HepG2 (cell line): ENCODE results near the gene RGP1. TPM values are rescaled to one million over a fixed set of nuclear protein-coding genes. Genes with fewer than 3 reads are reported as not detected.

Source experiments
- ATAC-seq: fragments of 200-7000 bp; cut with Tn5 transposase; 3 replicates; pipeline ENCODE4 v1.9.1; 2020; ENCODE audit warnings: mild to moderate bottlenecking, moderate library complexity
- BruUV-seq: library from RNA; stranded (reverse); fragments of 400-500 nt; replicated peaks from 2 replicates; lab custom pipeline; 2021; lab: Mats Ljungman, UMichigan
- CTCF ChIA-PET: fragments of 300-600 bp; formaldehyde crosslinking; extraction: SDS; loops from one replicate; lab custom pipeline; 2021; ENCODE audit warnings: low total read pairs, inconsistent platforms, low intra/inter-chr PET ratio; lab: Yijun Ruan, JAX
- POLR2A ChIA-PET: fragments of 350-600 bp; sonication (Branson Sonifier 250); formaldehyde crosslinking; loops from one replicate; lab custom pipeline; 2020; ENCODE audit warnings: antibody characterized with exemption, inconsistent platforms; lab: Yijun Ruan, JAX
- DNase-seq: peaks from one replicate; pipeline ENCODE4 v3.0.0-alpha.2; 2015; ENCODE audit warnings: low spot score
- FAIRE-seq: peaks from 3 replicates; lab custom pipeline; 2011; peaks lifted over from hg19 to GRCh38; lab: Jason Lieb, UNC
- H2AFZ ChIP-seq: one replicate; pipeline ENCODE4 v1.6.1; 2011; ENCODE audit warnings: low read length, inconsistent platforms
- H3K27ac ChIP-seq: fragments of 300-600 bp; 3 replicates; pipeline ENCODE4 v1.8.0; 2011; ENCODE audit warnings: mixed run types, mild to moderate bottlenecking, mixed read lengths, low read length, inconsistent platforms; ENCODE audit not compliant: insufficient read depth; ENCODE audit errors: extremely low read length
- H3K27me3 ChIP-seq, 2 experiments: fragments of 200-600 bp in 1 of 2; 2 replicates in 1 of 2; 3 replicates in 1 of 2; pipeline versions ENCODE4 v1.6.0 to v1.8.0; 2011; ENCODE audit warnings: low read length in 2 of 2, mild to moderate bottlenecking in 2 of 2, moderate library complexity in 2 of 2, inconsistent platforms in 1 of 2; ENCODE audit not compliant: insufficient read depth in 2 of 2, control insufficient read depth in 1 of 2
- H3K36me3 ChIP-seq, 2 experiments: fragments of 200-600 bp in 1 of 2; replicated peaks in 1 of 2; 2 replicates in 1 of 2; 3 replicates in 1 of 2; pipeline versions ENCODE4 v1.5.1 to v1.8.0; 2011; ENCODE audit warnings: low read length in 2 of 2, inconsistent platforms in 1 of 2; ENCODE audit not compliant: insufficient read depth in 2 of 2, control insufficient read depth in 1 of 2
- H3K4me1 ChIP-seq: 2 replicates; pipeline ENCODE4 v1.5.1; 2012; ENCODE audit warnings: low read length, inconsistent platforms; ENCODE audit not compliant: insufficient read depth
- H3K4me2 ChIP-seq: 2 replicates; pipeline ENCODE4 v1.6.0; 2011; ENCODE audit warnings: low read depth, low read length, inconsistent platforms
- H3K4me3 ChIP-seq, 3 experiments: fragments of 200-600 bp in 1 of 3; sonication (generic), shearing (Covaris generic) in 1 of 3; replicated peaks in 1 of 3; 2 replicates each; pipeline ENCODE4 v1.5.1; 2011 to 2016; ENCODE audit warnings: low read length in 3 of 3, inconsistent platforms in 2 of 3, low read depth in 2 of 3, mild to moderate bottlenecking in 2 of 3, control low read depth in 1 of 3, mixed read lengths in 1 of 3; ENCODE audit not compliant: insufficient read depth in 1 of 3
- H3K79me2 ChIP-seq: one replicate; pipeline ENCODE4 v1.6.1; 2011; ENCODE audit warnings: low read length, inconsistent platforms; ENCODE audit not compliant: insufficient read depth
- H3K9ac ChIP-seq: 2 replicates; pipeline ENCODE4 v1.6.0; 2011; ENCODE audit warnings: mild to moderate bottlenecking, low read depth, low read length, inconsistent platforms; ENCODE audit not compliant: insufficient read depth
- H3K9me3 ChIP-seq: 2 replicates; pipeline ENCODE4 v1.5.1; 2012; ENCODE audit warnings: mild to moderate bottlenecking, low read length
- H4K20me1 ChIP-seq: 2 replicates; pipeline ENCODE4 v1.6.0; 2011; ENCODE audit warnings: inconsistent platforms, mild to moderate bottlenecking, low read length, moderate library complexity; ENCODE audit not compliant: insufficient read depth
- ARNT ChIP-seq: fragments of 450-650 bp; IDR thresholded peaks from 2 replicates; pipeline ENCODE4 v1.6.1; 2017
- EED ChIP-seq: sonication (generic); formaldehyde crosslinking; IDR thresholded peaks from 2 replicates; pipeline ENCODE4 v1.5.0; 2020; ENCODE audit warnings: mild to moderate bottlenecking, missing genetic modification reagents
- FOXO1 ChIP-seq: sonication (generic); formaldehyde crosslinking; IDR thresholded peaks from 2 replicates; pipeline ENCODE4 v1.4.0; 2020; ENCODE audit warnings: missing genetic modification reagents
- GFI1 ChIP-seq: sonication (generic); formaldehyde crosslinking; IDR thresholded peaks from 2 replicates; pipeline ENCODE4 v1.5.0; 2020; ENCODE audit warnings: missing genetic modification reagents, mild to moderate bottlenecking, borderline replicate concordance
- KAT7 ChIP-seq: IDR thresholded peaks from 2 replicates; pipeline ENCODE4 v1.6.1; 2018; ENCODE audit warnings: borderline replicate concordance, missing compliant biosample characterization
- MAFF ChIP-seq: IDR thresholded peaks from 2 replicates; pipeline ENCODE4 v1.6.1; 2011; ENCODE audit warnings: low read depth, low read length, improper control_type of control experiment
- MAFK ChIP-seq, 2 experiments: IDR thresholded peaks in 1 of 2; conservative IDR thresholded peaks in 1 of 2; 2 replicates each; pipeline ENCODE4 v1.6.1; 2011; ENCODE audit warnings: improper control_type of control experiment in 2 of 2, low read length in 2 of 2
- MIER3 ChIP-seq: IDR thresholded peaks from 2 replicates; pipeline ENCODE4 v1.6.1; 2016; ENCODE audit warnings: missing compliant biosample characterization, borderline replicate concordance
- REPIN1 ChIP-seq: sonication (generic); formaldehyde crosslinking; IDR thresholded peaks from 2 replicates; pipeline ENCODE4 v1.8.0; 2022; ENCODE audit warnings: missing genetic modification reagents, low read depth, mild to moderate bottlenecking, borderline replicate concordance
- SPEN ChIP-seq: sonication (generic); formaldehyde crosslinking; IDR thresholded peaks from 2 replicates; pipeline ENCODE4 v1.5.1; 2020; ENCODE audit warnings: low read depth, mild to moderate bottlenecking, missing genetic modification reagents
- TBL1XR1 ChIP-seq: fragments of 150-350 bp; IDR thresholded peaks from 2 replicates; pipeline ENCODE4 v1.6.1; 2014; ENCODE audit warnings: borderline replicate concordance, low read length; ENCODE audit not compliant: partially characterized antibody
- ZFP36 ChIP-seq: fragments of 150-350 bp; IDR thresholded peaks from 2 replicates; pipeline ENCODE4 v1.6.1; 2018; ENCODE audit warnings: borderline replicate concordance, low read length, low read depth; ENCODE audit not compliant: partially characterized antibody
- ZNF83 ChIP-seq: sonication (generic); formaldehyde crosslinking; IDR thresholded peaks from 2 replicates; pipeline ENCODE4 v1.4.0; 2020; ENCODE audit warnings: missing genetic modification reagents, mild to moderate bottlenecking, borderline replicate concordance
- WGBS: methylation state at CpG from one replicate; pipeline ENCODE4 v1.1.6; 2017; ENCODE audit warnings: low lambda C conversion rate; 5-methylcytosine and 5-hydroxymethylcytosine counted together
- in situ Hi-C: cut with HindIII; loops from 2 replicates; pipeline ENCODE4 v1.10.0; 2017; ENCODE audit warnings: low pct_unique_long_range_greater_than_20kb; ENCODE audit not compliant: extremely low pct_ligation_motif_present
- intact Hi-C: fragments of 100-400 bp; cut with micrococcal nuclease; formaldehyde crosslinking; loops from one replicate; pipeline ENCODE4 v1.10.0; 2022; ENCODE audit not compliant: unreplicated experiment
- polyA plus RNA-seq, 8 experiments: library from polyadenylated mRNA; depleted of rRNA in 3 of 8; stranded (reverse) in 7 of 8; unstranded in 1 of 8; fragments of >200 nt; fragmentation: Illumina TruSeq in 4 of 8; extraction: Trizol in 4 of 8; gene quantifications; 2 replicates each; pipeline versions ENCODE4 v1.2.1 to v1.2.3, GENCODE V29; 2011 to 2016; ENCODE audit warnings: low read depth in 4 of 8, missing spikeins in 1 of 8, mixed read lengths in 1 of 8; ENCODE audit not compliant: insufficient read depth in 1 of 8
- total RNA-seq, 5 experiments: library from RNA; depleted of rRNA; stranded (reverse); fragments of >200 nt; fragmentation: Illumina TruSeq; extraction: Trizol; gene quantifications; 2 replicates each; pipeline ENCODE4 v1.2.3, GENCODE V29; 2016; ENCODE audit warnings: low read depth in 1 of 5
- TF ChIP-seq, protein P1 (sequence below): sonication (generic); formaldehyde crosslinking; IDR thresholded peaks from 2 replicates; pipeline ENCODE4 v1.5.0; 2020; ENCODE audit warnings: missing genetic modification reagents
- TF ChIP-seq, protein P2 (sequence below): sonication (generic); formaldehyde crosslinking; IDR thresholded peaks from 2 replicates; pipeline ENCODE4 v1.4.0; 2020; ENCODE audit warnings: missing genetic modification reagents
- TF ChIP-seq, protein P3 (sequence below): sonication (generic); formaldehyde crosslinking; IDR thresholded peaks from 2 replicates; pipeline ENCODE4 v1.8.1; 2022; ENCODE audit warnings: mild to moderate bottlenecking, missing genetic modification reagents

RGP1 gene
- total and polyA plus RNA-seq, 2 of the 13 experiments (the other 11 are each of a cell fraction or from before 2014, with no cell fraction given): 12.7 to 21.0 TPM

GRCh38 chr9:35767458-35767857, 18.4 kb downstream of the RGP1 start:
- intact Hi-C loops: no loop called here
- in situ Hi-C loops: no loop called here
- 93% methylated on average over 1 of the region's 1 CpG for WGBS
- TF ChIP-seq ARNT (no peak), ZFP36 (no peak), MAFK (conservative IDR thresholded peaks at IDR 0.05 in 1 of 2, IDR thresholded peaks at IDR 0.05 in 1 of 2; ENCODE audit: low read length in 2 of 2) (peak; percentile 70 to 73), FOXO1 (CRISPR knock-in tag) (no peak), MIER3 (no peak), TBL1XR1 (no peak), MAFF (peak; percentile 56; the same call in 1 of the 2 replicates), EED (CRISPR knock-in tag) (no peak), KAT7 (no peak), ZNF83 (no peak), SPEN (CRISPR knock-in tag) (no peak), GFI1 (CRISPR knock-in tag) (no peak), REPIN1 (CRISPR knock-in tag) (no peak)
- TF ChIP-seq, protein P1, sequence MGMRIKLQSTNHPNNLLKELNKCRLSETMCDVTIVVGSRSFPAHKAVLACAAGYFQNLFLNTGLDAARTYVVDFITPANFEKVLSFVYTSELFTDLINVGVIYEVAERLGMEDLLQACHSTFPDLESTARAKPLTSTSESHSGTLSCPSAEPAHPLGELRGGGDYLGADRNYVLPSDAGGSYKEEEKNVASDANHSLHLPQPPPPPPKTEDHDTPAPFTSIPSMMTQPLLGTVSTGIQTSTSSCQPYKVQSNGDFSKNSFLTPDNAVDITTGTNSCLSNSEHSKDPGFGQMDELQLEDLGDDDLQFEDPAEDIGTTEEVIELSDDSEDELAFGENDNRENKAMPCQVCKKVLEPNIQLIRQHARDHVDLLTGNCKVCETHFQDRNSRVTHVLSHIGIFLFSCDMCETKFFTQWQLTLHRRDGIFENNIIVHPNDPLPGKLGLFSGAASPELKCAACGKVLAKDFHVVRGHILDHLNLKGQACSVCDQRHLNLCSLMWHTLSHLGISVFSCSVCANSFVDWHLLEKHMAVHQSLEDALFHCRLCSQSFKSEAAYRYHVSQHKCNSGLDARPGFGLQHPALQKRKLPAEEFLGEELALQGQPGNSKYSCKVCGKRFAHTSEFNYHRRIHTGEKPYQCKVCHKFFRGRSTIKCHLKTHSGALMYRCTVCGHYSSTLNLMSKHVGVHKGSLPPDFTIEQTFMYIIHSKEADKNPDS (CRISPR knock-in tag): no peak
- TF ChIP-seq, protein P2, sequence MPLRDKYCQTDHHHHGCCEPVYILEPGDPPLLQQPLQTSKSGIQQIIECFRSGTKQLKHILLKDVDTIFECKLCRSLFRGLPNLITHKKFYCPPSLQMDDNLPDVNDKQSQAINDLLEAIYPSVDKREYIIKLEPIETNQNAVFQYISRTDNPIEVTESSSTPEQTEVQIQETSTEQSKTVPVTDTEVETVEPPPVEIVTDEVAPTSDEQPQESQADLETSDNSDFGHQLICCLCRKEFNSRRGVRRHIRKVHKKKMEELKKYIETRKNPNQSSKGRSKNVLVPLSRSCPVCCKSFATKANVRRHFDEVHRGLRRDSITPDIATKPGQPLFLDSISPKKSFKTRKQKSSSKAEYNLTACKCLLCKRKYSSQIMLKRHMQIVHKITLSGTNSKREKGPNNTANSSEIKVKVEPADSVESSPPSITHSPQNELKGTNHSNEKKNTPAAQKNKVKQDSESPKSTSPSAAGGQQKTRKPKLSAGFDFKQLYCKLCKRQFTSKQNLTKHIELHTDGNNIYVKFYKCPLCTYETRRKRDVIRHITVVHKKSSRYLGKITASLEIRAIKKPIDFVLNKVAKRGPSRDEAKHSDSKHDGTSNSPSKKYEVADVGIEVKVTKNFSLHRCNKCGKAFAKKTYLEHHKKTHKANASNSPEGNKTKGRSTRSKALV (CRISPR knock-in tag): no peak
- TF ChIP-seq, protein P3, sequence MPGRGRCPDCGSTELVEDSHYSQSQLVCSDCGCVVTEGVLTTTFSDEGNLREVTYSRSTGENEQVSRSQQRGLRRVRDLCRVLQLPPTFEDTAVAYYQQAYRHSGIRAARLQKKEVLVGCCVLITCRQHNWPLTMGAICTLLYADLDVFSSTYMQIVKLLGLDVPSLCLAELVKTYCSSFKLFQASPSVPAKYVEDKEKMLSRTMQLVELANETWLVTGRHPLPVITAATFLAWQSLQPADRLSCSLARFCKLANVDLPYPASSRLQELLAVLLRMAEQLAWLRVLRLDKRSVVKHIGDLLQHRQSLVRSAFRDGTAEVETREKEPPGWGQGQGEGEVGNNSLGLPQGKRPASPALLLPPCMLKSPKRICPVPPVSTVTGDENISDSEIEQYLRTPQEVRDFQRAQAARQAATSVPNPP (CRISPR knock-in tag): no peak

More at GRCh38 chr9:35767458-35767857, 18.4 kb downstream of the RGP1 start:
- Histone ChIP-seq H3K4me1 (peaks cover 26% of the 10 kb centered on the region), H2AFZ (no peak overlapping the region), H3K79me2 (peaks cover 14% of the 10 kb centered on the region), H4K20me1 (no peaks in the 10 kb centered on the region), H3K36me3 (no peaks in the 10 kb centered on the region), H3K9ac (no peak overlapping the region), H3K27ac (no peak overlapping the region), H3K27me3 (no peaks in the 10 kb centered on the region), H3K4me2 (no peak overlapping the region), H3K9me3 (no peaks in the 10 kb centered on the region), H3K4me3 (no peak overlapping the region)
- FAIRE-seq (no peak), ATAC-seq (no peak), DNase-seq (no peak)
- BruUV-seq: no TSS peak
- CTCF ChIA-PET: no interaction called here
- POLR2A ChIA-PET: no interaction called here
